K562 (cell line): ENCODE results near the gene CDPF1.

Experiments used
- ARHGAP35 ChIP-seq: fragments of 450-650 bp; IDR thresholded peaks from 2 replicates; pipeline ENCODE4 v1.6.1; 2018; ENCODE audit not compliant: partially characterized antibody
- CTCF ChIP-seq, 3 experiments: IDR thresholded peaks in 2 of 3; conservative IDR thresholded peaks in 1 of 3; 2 replicates each; pipeline ENCODE4 v1.5.1; 2011 to 2012; ENCODE audit warnings: low read length in 3 of 3, mild to moderate bottlenecking in 3 of 3, control low read depth in 2 of 3, improper control_type of control experiment in 1 of 3, inconsistent platforms in 1 of 3, low read depth in 1 of 3, mixed read lengths in 1 of 3, moderate library complexity in 1 of 3; ENCODE audit not compliant: insufficient read depth in 2 of 3
- EZH2 ChIP-seq: IDR thresholded peaks from 2 replicates; pipeline ENCODE4 v1.6.1; 2012; ENCODE audit warnings: low read depth, mild to moderate bottlenecking, inconsistent platforms, low read length, borderline replicate concordance
- U2AF2 ChIP-seq: fragments of 200-400 bp; formaldehyde crosslinking; optimal IDR thresholded peaks from 2 replicates; pipeline ENCODE3; 2017; ENCODE audit warnings: low read depth, mild to moderate bottlenecking, low read length
- ZNF274 ChIP-seq: IDR thresholded peaks from 2 replicates; pipeline ENCODE4 v1.6.1; 2011; ENCODE audit warnings: low read depth, mild to moderate bottlenecking, low read length, moderate library complexity, borderline replicate concordance
- TF ChIP-seq, protein P1 (sequence below): sonication (generic); formaldehyde crosslinking; IDR thresholded peaks from 2 replicates; pipeline ENCODE4 v1.8.0; 2022; ENCODE audit warnings: mild to moderate bottlenecking, low read depth, missing genetic modification reagents
- TF ChIP-seq, protein P2 (sequence below): fragments of 450-650 bp; IDR thresholded peaks from 2 replicates; pipeline ENCODE4 v1.6.1; 2016; ENCODE audit warnings: antibody characterized with exemption

GRCh38 chr22:46280999-46281623 lies 31.0 kb upstream of the CDPF1 start:
- TF ChIP-seq, protein P1, sequence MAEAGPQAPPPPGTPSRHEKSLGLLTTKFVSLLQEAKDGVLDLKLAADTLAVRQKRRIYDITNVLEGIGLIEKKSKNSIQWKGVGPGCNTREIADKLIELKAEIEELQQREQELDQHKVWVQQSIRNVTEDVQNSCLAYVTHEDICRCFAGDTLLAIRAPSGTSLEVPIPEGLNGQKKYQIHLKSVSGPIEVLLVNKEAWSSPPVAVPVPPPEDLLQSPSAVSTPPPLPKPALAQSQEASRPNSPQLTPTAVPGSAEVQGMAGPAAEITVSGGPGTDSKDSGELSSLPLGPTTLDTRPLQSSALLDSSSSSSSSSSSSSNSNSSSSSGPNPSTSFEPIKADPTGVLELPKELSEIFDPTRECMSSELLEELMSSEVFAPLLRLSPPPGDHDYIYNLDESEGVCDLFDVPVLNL (CRISPR knock-in tag): no peak
- no peak for TF ChIP-seq ARHGAP35
- TF ChIP-seq, protein P2, sequence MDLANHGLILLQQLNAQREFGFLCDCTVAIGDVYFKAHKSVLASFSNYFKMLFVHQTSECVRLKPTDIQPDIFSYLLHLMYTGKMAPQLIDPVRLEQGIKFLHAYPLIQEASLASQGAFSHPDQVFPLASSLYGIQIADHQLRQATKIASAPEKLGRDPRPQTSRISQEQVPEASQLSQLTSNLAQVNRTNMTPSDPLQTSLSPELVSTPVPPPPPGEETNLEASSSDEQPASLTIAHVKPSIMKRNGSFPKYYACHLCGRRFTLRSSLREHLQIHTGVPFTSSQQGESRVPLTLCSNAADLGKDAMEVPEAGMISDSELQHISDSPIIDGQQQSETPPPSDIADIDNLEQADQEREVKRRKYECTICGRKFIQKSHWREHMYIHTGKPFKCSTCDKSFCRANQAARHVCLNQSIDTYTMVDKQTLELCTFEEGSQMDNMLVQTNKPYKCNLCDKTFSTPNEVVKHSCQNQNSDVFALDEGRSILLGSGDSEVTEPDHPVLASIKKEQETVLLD: no peak
- TF ChIP-seq CTCF (IDR thresholded peaks at IDR 0.05 in 2 of 3, conservative IDR thresholded peaks at IDR 0.05 in 1 of 3; ENCODE audit: insufficient read depth in 2 of 3, low read depth in 1 of 3, low read length in 3 of 3): no peak
- TF ChIP-seq U2AF2: no peak
- no peak for TF ChIP-seq ZNF274
- no peak for TF ChIP-seq EZH2
